OCI-LY1 (cell line): ENCODE data around the gene CDC25B.

Experiments used
- H2AFZ ChIP-seq: fragments of 200-600 bp; sonication (generic), shearing (Covaris generic); 2 replicates; pipeline ENCODE4 v1.6.0; 2014; ENCODE audit warnings: antibody characterized with exemption, mild to moderate bottlenecking, low read length
- H3F3A ChIP-seq: fragments of 200-600 bp; sonication (generic), shearing (Covaris generic); 2 replicates; pipeline ENCODE4 v1.6.0; 2014; ENCODE audit warnings: mild to moderate bottlenecking, antibody characterized with exemption, low read length, moderate library complexity; ENCODE audit not compliant: insufficient read depth
- H3K27ac ChIP-seq: fragments of 200-600 bp; sonication (generic); 2 replicates; pipeline ENCODE4 v1.5.1; 2014; ENCODE audit warnings: low read length, mixed run types, mild to moderate bottlenecking, low read depth; ENCODE audit not compliant: poor library complexity, severe bottlenecking
- H3K27me3 ChIP-seq: fragments of 200-600 bp; sonication (generic); 2 replicates; pipeline ENCODE4 v1.6.0; 2014; ENCODE audit warnings: antibody characterized with exemption, mild to moderate bottlenecking, low read length, moderate library complexity; ENCODE audit not compliant: insufficient read depth
- H3K36me3 ChIP-seq: fragments of 200-600 bp; sonication (generic); 2 replicates; pipeline ENCODE4 v1.6.1; 2014; ENCODE audit warnings: mild to moderate bottlenecking, antibody characterized with exemption, low read length, moderate library complexity, mixed read lengths; ENCODE audit not compliant: insufficient read depth
- H3K4me1 ChIP-seq: fragments of 200-600 bp; sonication (generic); 2 replicates; pipeline ENCODE4 v1.5.1; 2014; ENCODE audit warnings: mild to moderate bottlenecking, low read length, moderate library complexity; ENCODE audit not compliant: insufficient read depth, severe bottlenecking
- H3K4me2 ChIP-seq: fragments of 200-600 bp; sonication (generic), shearing (Covaris generic); 2 replicates; pipeline ENCODE4 v1.6.1; 2014; ENCODE audit warnings: low read length
- H3K4me3 ChIP-seq: fragments of 200-600 bp; sonication (generic); 2 replicates; pipeline ENCODE4 v1.5.1; 2014; ENCODE audit warnings: low read length, low read depth, mild to moderate bottlenecking, mixed read lengths; ENCODE audit not compliant: poor library complexity, severe bottlenecking
- H3K79me2 ChIP-seq: fragments of 200-600 bp; shearing (Covaris generic); 2 replicates; pipeline ENCODE4 v1.6.1; 2016; ENCODE audit warnings: mixed run types, low read length, mixed read lengths; ENCODE audit not compliant: insufficient read depth
- H3K9ac ChIP-seq: fragments of 200-600 bp; sonication (generic), shearing (Covaris generic); 2 replicates; pipeline ENCODE4 v1.6.1; 2014; ENCODE audit warnings: mild to moderate bottlenecking, low read length, mixed read lengths
- H3K9me2 ChIP-seq: fragments of 200-600 bp; sonication (generic), shearing (Covaris generic); 2 replicates; pipeline ENCODE4 v1.6.1; 2014; ENCODE audit warnings: low read depth, mild to moderate bottlenecking, low read length, mixed read lengths
- H3K9me3 ChIP-seq: fragments of 200-600 bp; shearing (Covaris generic); 2 replicates; pipeline ENCODE4 v1.6.1; 2014; ENCODE audit warnings: low read length, mixed read lengths
- H4K20me1 ChIP-seq: fragments of 200-600 bp; sonication (generic), shearing (Covaris generic); 2 replicates; pipeline ENCODE4 v1.6.0; 2016; ENCODE audit warnings: mild to moderate bottlenecking, low read length; ENCODE audit not compliant: insufficient read depth
- CTCF ChIP-seq: fragments of 200-600 bp; sonication (generic), shearing (Covaris generic); IDR thresholded peaks from 2 replicates; pipeline ENCODE4 v1.5.1; 2017; ENCODE audit warnings: mild to moderate bottlenecking, antibody characterized with exemption, low read length, moderate library complexity, mixed read lengths
- EZH2 ChIP-seq: fragments of 200-600 bp; sonication (generic), shearing (Covaris generic); IDR thresholded peaks from 2 replicates; pipeline ENCODE4 v1.8.0; 2017; ENCODE audit warnings: borderline replicate concordance, mixed run types, mild to moderate bottlenecking, antibody characterized with exemption, low read length, moderate library complexity, mixed read lengths

CDC25B gene

DNA sequence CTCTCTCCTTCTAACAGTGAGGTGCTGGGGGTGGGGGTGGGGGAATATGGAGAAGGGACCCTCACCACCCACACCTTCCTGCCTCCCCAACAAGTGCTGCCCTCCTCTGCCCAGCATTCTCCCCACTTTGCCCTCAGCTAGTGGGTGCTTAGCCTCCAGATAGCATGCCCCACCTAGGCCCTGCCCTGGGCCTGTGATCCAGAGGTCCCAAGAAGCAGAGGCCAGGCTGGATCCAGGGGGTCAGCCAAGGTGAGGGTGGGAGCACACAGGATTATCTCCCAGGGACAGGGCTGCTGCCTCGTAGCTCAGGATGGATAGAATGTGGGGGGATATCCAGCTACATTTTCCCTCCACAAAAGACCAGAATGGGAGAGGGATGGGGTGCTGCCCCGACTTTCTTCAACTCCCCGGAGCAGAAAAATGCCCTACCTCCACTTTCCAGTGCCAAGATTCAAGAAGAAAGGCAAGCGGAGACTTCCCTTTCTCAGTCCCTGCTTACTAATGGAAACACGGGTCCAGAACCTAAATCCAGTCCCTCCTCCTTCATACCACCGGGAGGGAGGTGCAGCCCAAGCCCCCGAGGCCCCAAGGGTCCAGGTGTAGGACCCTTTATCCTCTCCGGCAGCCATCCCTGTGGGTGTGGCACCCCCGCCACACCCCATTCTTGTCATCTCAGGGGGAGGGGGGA lies 29.5 kb upstream of the CDC25B start:
- TF ChIP-seq EZH2 (no peak), CTCF (no peak)
- Histone ChIP-seq H2AFZ (no peak overlapping the region), H3K9ac (peak overlapping the region; percentile 94), H3K27ac (no peak overlapping the region), H3F3A (no peaks in the 10 kb centered on the region), H3K9me3 (no peaks in the 10 kb centered on the region), H3K27me3 (no peaks in the 10 kb centered on the region), H3K79me2 (no peaks in the 10 kb centered on the region), H4K20me1 (no peaks in the 10 kb centered on the region), H3K4me1 (peaks cover 26% of the 10 kb centered on the region), H3K36me3 (peaks cover 5% of the 10 kb centered on the region; the same call in 1 of the 2 replicates), H3K4me3 (peak overlapping the region; percentile 83), H3K9me2 (no peaks in the 10 kb centered on the region), H3K4me2 (peak overlapping the region; percentile 91)

GRCh38 chr20:3767110-3767426 lies 29.0 kb upstream of the CDC25B start:
- H3K27me3 ChIP-seq = no peaks in the 10 kb centered on the region
- peak overlapping the region; percentile 83 for H3K4me3 ChIP-seq
- TF ChIP-seq CTCF (no peak), EZH2 (no peak)
- peak overlapping the region; percentile 91 for H3K4me2 ChIP-seq
- H4K20me1 ChIP-seq = no peaks in the 10 kb centered on the region
- H3K9me2 ChIP-seq = no peaks in the 10 kb centered on the region
- no peaks in the 10 kb centered on the region for H3K9me3 ChIP-seq
- no peaks in the 10 kb centered on the region for H3K79me2 ChIP-seq
- H3K36me3 ChIP-seq = peaks cover under 1% of the 10 kb centered on the region
- peak overlapping the region; percentile 94 for H3K9ac ChIP-seq
- H3K4me1 ChIP-seq = peaks cover 24% of the 10 kb centered on the region
- no peak overlapping the region for H3K27ac ChIP-seq
- H3F3A ChIP-seq = no peaks in the 10 kb centered on the region
- no peak overlapping the region for H2AFZ ChIP-seq

DNA sequence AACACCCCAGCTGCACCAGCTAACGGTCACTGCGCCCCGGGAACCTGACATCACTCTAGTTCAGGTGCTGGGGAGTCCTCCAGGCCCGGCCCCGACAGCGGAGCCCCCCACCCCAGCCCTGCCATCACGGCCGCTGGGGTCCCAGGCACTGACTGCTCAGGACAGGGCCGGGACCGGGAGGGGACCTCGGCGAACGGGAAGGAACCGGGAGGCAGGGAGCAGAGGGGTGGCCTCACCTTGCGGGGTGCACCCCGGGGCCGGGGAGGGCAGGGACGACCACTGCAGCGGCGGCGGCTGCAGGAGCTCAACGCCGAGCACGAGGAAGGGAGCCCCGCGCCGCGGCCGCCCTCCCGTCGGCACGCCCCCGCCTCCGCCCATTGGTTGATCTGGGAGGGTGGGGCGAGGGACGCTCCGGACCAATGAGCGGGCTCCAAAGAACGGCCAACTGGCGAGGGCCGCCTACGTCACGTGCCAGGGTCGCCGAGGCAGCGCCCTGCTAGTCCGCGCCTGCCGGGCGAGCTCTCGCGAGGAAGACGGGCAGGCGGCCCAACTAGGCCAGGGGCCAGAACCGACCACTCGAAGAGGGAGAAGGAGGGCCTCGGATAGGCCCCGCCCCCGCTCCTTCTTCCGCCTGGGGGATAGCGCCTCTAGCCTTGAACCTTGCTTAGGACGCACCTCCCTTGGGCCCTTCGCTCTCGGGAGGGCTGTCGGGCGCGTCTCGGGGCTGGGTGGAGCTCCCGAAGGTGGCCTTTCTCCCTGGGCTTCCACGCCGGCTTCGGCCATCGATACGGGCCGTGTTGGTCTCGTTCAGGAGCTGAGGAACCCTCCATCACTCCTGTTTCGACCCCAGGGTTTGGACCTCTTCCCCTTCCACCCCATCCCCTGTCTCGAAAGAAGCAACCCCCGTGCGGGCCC lies 28.4 kb upstream of the CDC25B start, which contains the start of gene ADISSP:
ADISSP (minus strand) TSS at position 327 of the 915 bp plus-strand sequence. CDS start 7,653 bp downstream, outside the sequence.
- Histone ChIP-seq H3K79me2 (no peaks in the 10 kb centered on the region), H2AFZ (no peak within 1 kb of the TSS), H3K4me3 (peak within 1 kb of the TSS; percentile 83), H3K27ac (peak within 1 kb of the TSS; percentile 69), H3K9me3 (no peaks in the 10 kb centered on the region), H3F3A (no peaks in the 10 kb centered on the region), H3K27me3 (no peaks in the 10 kb centered on the region), H3K9me2 (no peaks in the 10 kb centered on the region), H3K36me3 (no peaks in the 10 kb centered on the region; the same call in none of the 2 replicates), H3K9ac (peak within 1 kb of the TSS; percentile 94), H4K20me1 (no peaks in the 10 kb centered on the region), H3K4me1 (peaks cover 24% of the 10 kb centered on the region), H3K4me2 (peak within 1 kb of the TSS; percentile 91)
- TF ChIP-seq CTCF (peak; percentile 26; the same call in 1 of the 2 replicates), EZH2 (no peak)
